Brain microvascular endothelial cell (primary cell): Measurements from ENCODE around the gene SLC2A9.
A peak's percentile ranks its signal among the peaks of the same experiment; 100 is the strongest.

Experiments used
- DNase-seq: peaks from one replicate; pipeline ENCODE4 v3.0.0-alpha.2; 2020
- H3K27ac ChIP-seq: fragments of 250-450 bp; sonication (Bioruptor Pico); 2 replicates; pipeline ENCODE4 v1.5.1; 2020; ENCODE audit warnings: mild to moderate bottlenecking, moderate library complexity
- H3K27me3 ChIP-seq: fragments of 250-450 bp; sonication (Bioruptor Pico); replicated peaks from 2 replicates; pipeline ENCODE4 v1.5.1; 2020; ENCODE audit warnings: mild to moderate bottlenecking
- H3K36me3 ChIP-seq: fragments of 250-450 bp; sonication (Bioruptor Pico); replicated peaks from 2 replicates; pipeline ENCODE4 v1.5.1; 2020; ENCODE audit warnings: mild to moderate bottlenecking
- H3K4me3 ChIP-seq: 2 replicates; pipeline ENCODE4 v1.5.1; 2011; ENCODE audit warnings: low read depth, mild to moderate bottlenecking, control low read depth, low read length, moderate library complexity
- CTCF ChIP-seq: IDR thresholded peaks from 2 replicates; pipeline ENCODE4 v1.5.1; 2011; ENCODE audit warnings: low read depth, mild to moderate bottlenecking, moderate library complexity, low read length, control low read depth, inconsistent platforms; ENCODE audit errors: missing control alignments
- in situ Hi-C: cut with HindIII; loops from 2 replicates; pipeline ENCODE4 v1.10.0; 2017; ENCODE audit warnings: low sequenced_read_pairs, low pct_ligation_motif_present

Gene SLC2A9

DNA sequence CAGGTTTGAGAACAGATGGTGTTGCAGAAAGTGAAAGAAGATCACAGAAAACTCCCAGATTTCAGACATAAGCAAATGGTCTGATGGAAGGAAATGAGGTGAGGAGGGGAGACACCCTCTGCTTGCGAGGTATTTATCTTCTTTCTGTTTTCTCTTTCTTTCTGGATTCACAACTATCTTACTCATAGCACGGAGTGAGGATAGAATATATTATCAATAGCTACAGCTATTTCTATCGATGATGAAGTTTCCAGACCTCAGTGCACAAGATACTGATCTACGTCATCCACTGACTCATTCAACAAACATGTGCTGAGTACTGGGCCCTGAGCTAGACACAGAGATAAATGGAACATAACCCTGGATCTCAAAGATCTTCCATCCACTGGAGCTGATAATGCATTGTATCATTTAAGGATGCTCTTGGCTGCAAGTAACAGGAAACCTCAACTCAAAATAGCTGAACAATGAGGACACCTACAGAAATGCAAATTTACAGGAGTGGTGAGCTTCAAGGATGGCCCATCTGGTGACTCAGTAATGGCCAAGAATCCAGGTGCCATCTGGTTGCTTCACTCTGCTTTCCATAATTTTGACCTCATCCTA is 21.2 kb downstream of the SLC2A9 start:
- Histone ChIP-seq H3K27me3 (no peaks in the 10 kb centered on the region), H3K4me3 (no peak overlapping the region), H3K27ac (no peak overlapping the region), H3K36me3 (no peaks in the 10 kb centered on the region)
- peak; percentile 51 for DNase-seq
- in situ Hi-C loops, result no loop called here
- TF ChIP-seq CTCF, result no peak

DNA sequence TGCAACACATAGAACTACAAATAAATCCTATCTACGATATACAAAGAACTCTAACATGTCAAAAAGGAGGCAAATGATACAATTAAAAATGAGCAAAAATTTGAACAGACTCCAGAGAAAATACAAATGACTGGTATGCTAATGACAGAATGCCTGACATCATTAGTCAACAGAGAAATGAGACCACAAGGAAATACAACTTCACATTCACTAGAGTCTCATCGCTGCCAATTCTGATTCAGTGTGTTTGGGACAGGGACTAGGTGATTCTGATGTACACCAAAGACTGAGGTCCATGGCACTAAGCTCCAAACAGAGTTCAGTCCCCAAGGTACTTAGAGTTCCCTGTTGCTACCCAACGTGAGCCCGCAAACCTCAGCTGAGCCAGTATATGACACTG is 23.4 kb downstream of the SLC2A9 start:
- in situ Hi-C loops, result no loop called here
- no peak for DNase-seq
- Histone ChIP-seq H3K36me3 (no peaks in the 10 kb centered on the region), H3K27ac (no peak overlapping the region), H3K4me3 (no peak overlapping the region), H3K27me3 (no peaks in the 10 kb centered on the region)
- no peak for TF ChIP-seq CTCF

- no peak for TF ChIP-seq CTCF
- Histone ChIP-seq H3K27ac (no peak overlapping the region), H3K4me3 (no peak overlapping the region), H3K27me3 (no peaks in the 10 kb centered on the region), H3K36me3 (no peaks in the 10 kb centered on the region)
- in situ Hi-C loops, result no loop called here
- peak; percentile 43 for DNase-seq
Measured at GRCh38 chr4:9996319-9997110, 24.8 kb downstream of the SLC2A9 start.

GRCh38 chr4:9994246-9994847 is 26.9 kb downstream of the SLC2A9 start:
- Histone ChIP-seq H3K27me3 (no peaks in the 10 kb centered on the region), H3K27ac (no peak overlapping the region), H3K4me3 (no peak overlapping the region), H3K36me3 (no peaks in the 10 kb centered on the region)
- TF ChIP-seq CTCF, result no peak
- in situ Hi-C loops, result no loop called here
- no peak for DNase-seq

GRCh38 chr4:9989918-9990635 is 31.2 kb downstream of the SLC2A9 start:
- in situ Hi-C loops, result no loop called here

More at GRCh38 chr4:9989918-9990635, 31.2 kb downstream of the SLC2A9 start:
- Histone ChIP-seq H3K27ac (no peak overlapping the region), H3K4me3 (no peak overlapping the region), H3K27me3 (no peaks in the 10 kb centered on the region), H3K36me3 (no peaks in the 10 kb centered on the region)
- no peak for DNase-seq
- no peak for TF ChIP-seq CTCF
